Panc1 (cell line): ENCODE data around the gene SIRPB1. TPM values are rescaled to one million over a fixed set of nuclear protein-coding genes. Genes with fewer than 3 reads are reported as not detected.

ENCODE experiments used
- ATAC-seq: fragments of 200-7000 bp; cut with Tn5 transposase; 2 replicates; pipeline ENCODE4 v1.9.1; 2020; ENCODE audit warnings: mild to moderate bottlenecking, moderate library complexity
- BruUV-seq: library from RNA; stranded (reverse); fragments of 400-500 nt; replicated peaks from 2 replicates; lab custom pipeline; 2021; lab: Mats Ljungman, UMichigan
- CTCF ChIA-PET: fragments of 300-600 bp; sonication (Branson Sonifier 250); formaldehyde crosslinking; loops from one replicate; lab custom pipeline; 2022; ENCODE audit warnings: antibody characterized with exemption; lab: Charles Lee
- POLR2A ChIA-PET: fragments of 300-600 bp; sonication (Branson Sonifier 250); formaldehyde crosslinking; loops from one replicate; lab custom pipeline; 2022; ENCODE audit warnings: antibody characterized with exemption; lab: Charles Lee
- DNase-seq: peaks from one replicate; pipeline ENCODE4 v3.0.0-alpha.2; 2010; ENCODE audit warnings: low read depth, low spot score
- H3K27ac ChIP-seq: 2 replicates; pipeline ENCODE4 v1.5.1; 2011; ENCODE audit warnings: mild to moderate bottlenecking, low read length, inconsistent platforms
- H3K27me3 ChIP-seq: fragments of 200-500 bp; sonication (Bioruptor generic); 2 replicates; pipeline ENCODE4 v1.6.0; 2014; ENCODE audit warnings: low read length, inconsistent platforms; ENCODE audit not compliant: control insufficient read depth, insufficient read depth
- H3K36me3 ChIP-seq: fragments of 200-500 bp; sonication (Bioruptor generic); 2 replicates; pipeline ENCODE4 v1.5.1; 2014; ENCODE audit warnings: inconsistent platforms, mild to moderate bottlenecking, low read length, moderate library complexity; ENCODE audit not compliant: control insufficient read depth, insufficient read depth
- H3K4me1 ChIP-seq: 2 replicates; pipeline ENCODE4 v1.5.1; 2011; ENCODE audit warnings: inconsistent platforms, mild to moderate bottlenecking, low read length, moderate library complexity; ENCODE audit not compliant: control insufficient read depth, insufficient read depth
- H3K4me3 ChIP-seq, 2 experiments: 2 replicates each; pipeline ENCODE4 v1.5.1; 2011 to 2012; ENCODE audit warnings: low read depth in 2 of 2, low read length in 2 of 2, mild to moderate bottlenecking in 2 of 2, inconsistent platforms in 1 of 2, moderate library complexity in 1 of 2
- H3K9me3 ChIP-seq: fragments of 200-500 bp; sonication (Bioruptor generic); 2 replicates; pipeline ENCODE4 v1.5.1; 2014; ENCODE audit warnings: low read depth, mild to moderate bottlenecking, inconsistent platforms, low read length, moderate library complexity; ENCODE audit not compliant: control insufficient read depth, insufficient read depth
- POLR2AphosphoS5 ChIP-seq: IDR thresholded peaks from 2 replicates; pipeline ENCODE4 v1.6.1; 2012; ENCODE audit warnings: mild to moderate bottlenecking, low read depth, low read length, moderate library complexity
- SIN3A ChIP-seq: IDR thresholded peaks from 2 replicates; pipeline ENCODE4 v1.6.1; 2012; ENCODE audit warnings: low read depth, mild to moderate bottlenecking, low read length, moderate library complexity, borderline replicate concordance; ENCODE audit not compliant: insufficient read depth
- TCF7L2 ChIP-seq: IDR thresholded peaks from 2 replicates; pipeline ENCODE4 v1.6.1; 2011; ENCODE audit warnings: mild to moderate bottlenecking, low read depth, low read length, inconsistent platforms
- in situ Hi-C: cut with HindIII; loops from 2 replicates; pipeline ENCODE4 v1.10.0; 2016; ENCODE audit warnings: low sequenced_read_pairs, low pct_unique_long_range_greater_than_20kb
- intact Hi-C: fragments of 100-400 bp; cut with micrococcal nuclease; formaldehyde crosslinking; loops from one replicate; pipeline ENCODE4 v1.10.0; 2022; ENCODE audit not compliant: unreplicated experiment
- total RNA-seq: library from RNA; stranded (reverse); gene quantifications from one replicate; pipeline ENCODE4 v1.2.1, GENCODE V29; 2021; ENCODE audit not compliant: unreplicated experiment
- TF ChIP-seq, protein P1 (sequence below): fragments of 450-650 bp; IDR thresholded peaks from 2 replicates; pipeline ENCODE4 v1.5.1; 2017; ENCODE audit warnings: mild to moderate bottlenecking
- TF ChIP-seq, protein P2 (sequence below), 2 experiments: IDR thresholded peaks; 2 replicates each; pipeline ENCODE4 v1.6.1; 2011 to 2012; ENCODE audit warnings: low read depth in 2 of 2, control low read depth in 1 of 2, low read length in 1 of 2, mild to moderate bottlenecking in 1 of 2, moderate library complexity in 1 of 2; ENCODE audit not compliant: insufficient read depth in 1 of 2

The SIRPB1 gene
- total RNA-seq, 1 experiment from 2014 or later = 0.72 TPM

DNA sequence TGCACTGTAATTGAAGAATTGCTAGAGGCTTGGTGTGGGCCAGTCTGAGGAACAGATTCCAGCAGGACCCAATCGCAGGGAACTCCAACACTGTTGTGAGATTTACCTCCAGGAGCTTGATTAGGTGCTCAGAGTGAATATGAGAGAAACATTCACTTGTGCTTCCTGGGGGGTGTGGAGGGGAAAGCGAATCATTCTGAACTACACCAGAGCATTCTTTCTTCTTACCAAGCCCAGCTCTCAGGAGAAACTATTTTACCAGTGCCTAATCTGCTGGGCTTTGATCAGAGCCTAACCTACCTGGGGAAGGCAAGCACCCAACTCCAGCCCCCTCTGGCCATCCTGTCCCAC, 7.4 kb upstream of the SIRPB1 start:
- Histone ChIP-seq H3K4me1 (no peaks in the 10 kb centered on the region; the same call in 1 of the 2 replicates), H3K9me3 (no peaks in the 10 kb centered on the region), H3K27me3 (peaks cover 4% of the 10 kb centered on the region), H3K4me3 (no peak overlapping the region), H3K27ac (no peak overlapping the region), H3K36me3 (no peaks in the 10 kb centered on the region)
- ChIA-PET POLR2A (no interaction called here), CTCF (no interaction called here)
- DNase-seq (no peak), ATAC-seq (no peak)
- TF ChIP-seq TCF7L2 = no peak
- TF ChIP-seq, protein P1, sequence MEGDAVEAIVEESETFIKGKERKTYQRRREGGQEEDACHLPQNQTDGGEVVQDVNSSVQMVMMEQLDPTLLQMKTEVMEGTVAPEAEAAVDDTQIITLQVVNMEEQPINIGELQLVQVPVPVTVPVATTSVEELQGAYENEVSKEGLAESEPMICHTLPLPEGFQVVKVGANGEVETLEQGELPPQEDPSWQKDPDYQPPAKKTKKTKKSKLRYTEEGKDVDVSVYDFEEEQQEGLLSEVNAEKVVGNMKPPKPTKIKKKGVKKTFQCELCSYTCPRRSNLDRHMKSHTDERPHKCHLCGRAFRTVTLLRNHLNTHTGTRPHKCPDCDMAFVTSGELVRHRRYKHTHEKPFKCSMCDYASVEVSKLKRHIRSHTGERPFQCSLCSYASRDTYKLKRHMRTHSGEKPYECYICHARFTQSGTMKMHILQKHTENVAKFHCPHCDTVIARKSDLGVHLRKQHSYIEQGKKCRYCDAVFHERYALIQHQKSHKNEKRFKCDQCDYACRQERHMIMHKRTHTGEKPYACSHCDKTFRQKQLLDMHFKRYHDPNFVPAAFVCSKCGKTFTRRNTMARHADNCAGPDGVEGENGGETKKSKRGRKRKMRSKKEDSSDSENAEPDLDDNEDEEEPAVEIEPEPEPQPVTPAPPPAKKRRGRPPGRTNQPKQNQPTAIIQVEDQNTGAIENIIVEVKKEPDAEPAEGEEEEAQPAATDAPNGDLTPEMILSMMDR = no peak
- no peak for TF ChIP-seq SIN3A
- TF ChIP-seq, protein P2, sequence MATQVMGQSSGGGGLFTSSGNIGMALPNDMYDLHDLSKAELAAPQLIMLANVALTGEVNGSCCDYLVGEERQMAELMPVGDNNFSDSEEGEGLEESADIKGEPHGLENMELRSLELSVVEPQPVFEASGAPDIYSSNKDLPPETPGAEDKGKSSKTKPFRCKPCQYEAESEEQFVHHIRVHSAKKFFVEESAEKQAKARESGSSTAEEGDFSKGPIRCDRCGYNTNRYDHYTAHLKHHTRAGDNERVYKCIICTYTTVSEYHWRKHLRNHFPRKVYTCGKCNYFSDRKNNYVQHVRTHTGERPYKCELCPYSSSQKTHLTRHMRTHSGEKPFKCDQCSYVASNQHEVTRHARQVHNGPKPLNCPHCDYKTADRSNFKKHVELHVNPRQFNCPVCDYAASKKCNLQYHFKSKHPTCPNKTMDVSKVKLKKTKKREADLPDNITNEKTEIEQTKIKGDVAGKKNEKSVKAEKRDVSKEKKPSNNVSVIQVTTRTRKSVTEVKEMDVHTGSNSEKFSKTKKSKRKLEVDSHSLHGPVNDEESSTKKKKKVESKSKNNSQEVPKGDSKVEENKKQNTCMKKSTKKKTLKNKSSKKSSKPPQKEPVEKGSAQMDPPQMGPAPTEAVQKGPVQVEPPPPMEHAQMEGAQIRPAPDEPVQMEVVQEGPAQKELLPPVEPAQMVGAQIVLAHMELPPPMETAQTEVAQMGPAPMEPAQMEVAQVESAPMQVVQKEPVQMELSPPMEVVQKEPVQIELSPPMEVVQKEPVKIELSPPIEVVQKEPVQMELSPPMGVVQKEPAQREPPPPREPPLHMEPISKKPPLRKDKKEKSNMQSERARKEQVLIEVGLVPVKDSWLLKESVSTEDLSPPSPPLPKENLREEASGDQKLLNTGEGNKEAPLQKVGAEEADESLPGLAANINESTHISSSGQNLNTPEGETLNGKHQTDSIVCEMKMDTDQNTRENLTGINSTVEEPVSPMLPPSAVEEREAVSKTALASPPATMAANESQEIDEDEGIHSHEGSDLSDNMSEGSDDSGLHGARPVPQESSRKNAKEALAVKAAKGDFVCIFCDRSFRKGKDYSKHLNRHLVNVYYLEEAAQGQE (IDR thresholded peaks at IDR 0.05; ENCODE audit: insufficient read depth in 1 of 2, low read depth in 2 of 2, low read length in 1 of 2) = no peak
- TF ChIP-seq POLR2AphosphoS5 = no peak
- BruUV-seq = no TSS peak
- in situ Hi-C loops = no loop called here
- intact Hi-C loops = no loop called here

DNA sequence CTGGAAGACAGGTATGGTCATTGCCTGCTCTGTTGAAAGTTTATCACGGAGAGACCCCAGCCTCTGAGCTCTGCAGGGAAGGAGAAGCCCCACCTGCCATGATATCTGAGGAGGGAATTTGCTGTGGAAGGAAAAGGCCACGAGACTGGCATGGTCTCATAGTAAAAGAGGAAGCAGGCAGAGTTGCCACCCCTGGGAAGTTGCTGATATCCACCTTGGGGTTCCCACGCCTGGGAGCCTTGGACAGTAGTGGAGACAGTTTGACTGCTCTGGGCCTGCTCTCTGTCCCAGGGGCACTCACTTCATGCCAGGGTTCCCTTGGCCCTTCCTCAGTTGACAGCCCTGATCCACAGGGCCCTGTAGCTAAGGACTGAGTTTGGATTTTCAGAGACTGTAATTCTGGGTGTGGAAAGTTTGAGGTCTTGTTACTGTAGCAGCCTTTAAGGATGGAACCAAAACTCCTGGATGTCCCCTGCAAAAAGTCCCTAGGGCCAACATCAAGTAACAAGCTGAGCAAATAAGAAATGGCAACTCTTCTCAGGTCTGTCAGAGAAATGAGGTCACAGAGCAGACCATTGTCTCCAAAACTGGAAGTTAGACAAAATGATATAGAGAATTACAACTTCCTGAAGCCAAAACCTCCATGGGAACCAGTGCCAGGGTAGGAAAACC, 6.9 kb upstream of the SIRPB1 start:
- TF ChIP-seq, protein P2 (IDR thresholded peaks at IDR 0.05; ENCODE audit: insufficient read depth in 1 of 2, low read depth in 2 of 2, low read length in 1 of 2) = no peak
- TF ChIP-seq, protein P1 = no peak
- TF ChIP-seq POLR2AphosphoS5 (no peak), SIN3A (no peak), TCF7L2 (no peak)
- ChIA-PET CTCF (no interaction called here), POLR2A (no interaction called here)
- in situ Hi-C loops = no loop called here
- ATAC-seq (no peak), DNase-seq (no peak)
- intact Hi-C loops = no loop called here
- Histone ChIP-seq H3K27ac (no peak overlapping the region), H3K36me3 (no peaks in the 10 kb centered on the region), H3K4me1 (no peaks in the 10 kb centered on the region), H3K27me3 (peaks cover 4% of the 10 kb centered on the region), H3K9me3 (no peaks in the 10 kb centered on the region), H3K4me3 (no peak overlapping the region)
- no TSS peak for BruUV-seq
